ENCODE results near the gene ZNF184. TPM values are rescaled to one million over a fixed set of nuclear protein-coding genes. Genes with fewer than 3 reads are reported as not detected.

ZNF184 gene
- total RNA-seq, 2 experiments from 2014 or later: 17.7 to 20.6 TPM

DNA sequence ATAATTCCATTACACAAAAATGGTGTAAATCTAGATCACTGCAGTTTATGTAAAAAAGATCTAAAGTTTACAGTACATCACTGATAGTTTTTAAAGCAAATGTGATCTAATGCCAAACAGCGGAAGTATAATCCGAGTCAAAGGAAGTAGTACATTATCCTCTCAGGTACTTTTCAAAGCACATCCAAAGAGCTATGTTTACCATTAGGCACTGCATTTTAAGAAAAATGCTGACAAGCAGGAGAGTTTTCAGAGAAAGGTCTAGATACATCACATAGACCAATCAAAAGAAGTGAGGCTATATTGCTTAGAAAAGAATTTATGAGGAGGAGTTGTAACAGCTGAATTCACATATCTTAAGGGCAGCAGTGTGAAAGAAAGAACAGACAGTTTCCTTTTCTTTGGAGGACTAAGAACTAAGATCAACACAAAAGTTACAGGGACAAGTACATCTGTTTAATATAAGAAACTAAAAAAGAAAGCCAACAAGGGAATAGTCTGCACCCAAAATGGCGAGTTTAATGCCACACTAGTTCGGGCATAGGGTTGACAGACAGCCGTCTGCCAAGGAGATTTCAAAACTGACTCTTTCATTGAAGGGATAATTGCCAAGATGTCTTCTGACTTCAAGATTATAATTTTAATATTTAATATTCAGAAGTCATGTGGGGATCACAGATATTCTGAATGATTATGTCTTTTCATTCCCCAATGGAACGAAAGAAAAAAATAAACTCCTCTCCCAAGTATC is 1.4 kb downstream of the ZNF184 start:
- Histone ChIP-seq H3K79me2 (ENCODE audit: insufficient read depth, low read depth, low read length) (peaks cover 54% of the 10 kb centered on the region), H3K9me3 (ENCODE audit: low read length) (peaks cover 31% of the 10 kb centered on the region; the same call in 1 of the 2 replicates), H3K4me2 (ENCODE audit: low read length) (peak overlapping the region; percentile 88), H3K9me2 (ENCODE audit: insufficient read depth, low read length) (no peaks in the 10 kb centered on the region), H3K4me1 (ENCODE audit: insufficient read depth, low read length, poor library complexity, severe bottlenecking) (peaks cover 25% of the 10 kb centered on the region), H3K4me3 (ENCODE audit: low read depth, low read length, poor library complexity, severe bottlenecking) (peak overlapping the region; percentile 88), H2AFZ (ENCODE audit: low read length) (no peak overlapping the region; the same call in 1 of the 2 replicates), H3K36me3 (ENCODE audit: insufficient read depth, low read length) (peaks cover 42% of the 10 kb centered on the region), H4K20me1 (ENCODE audit: insufficient read depth, low read length) (no peaks in the 10 kb centered on the region), H3K27ac (ENCODE audit: low read depth, low read length, poor library complexity, severe bottlenecking) (peak overlapping the region; percentile 88)
- POLR2A ChIA-PET: interaction anchor here (0.7 to 1.1 kb wide), 4 partner anchors 30 to 422 kb away, joined by 3 to 6 read pairs (median 3); a partner anchor contains a TSS
- intact Hi-C loops (cut with micrococcal nuclease; ENCODE audit: unreplicated experiment): loop anchor here (2.0 to 10.0 kb wide), 7 partner anchors 15 to 1457 kb away; partner anchors contain the start of gene ZNF165
- TSS peak; percentile 79 for BruUV-seq (replicated peaks)
- no peak for TF ChIP-seq EZH2phosphoT487 (IDR thresholded peaks at IDR 0.05; ENCODE audit: borderline replicate concordance, low read depth, low read length)
- TF ChIP-seq, protein P1, sequence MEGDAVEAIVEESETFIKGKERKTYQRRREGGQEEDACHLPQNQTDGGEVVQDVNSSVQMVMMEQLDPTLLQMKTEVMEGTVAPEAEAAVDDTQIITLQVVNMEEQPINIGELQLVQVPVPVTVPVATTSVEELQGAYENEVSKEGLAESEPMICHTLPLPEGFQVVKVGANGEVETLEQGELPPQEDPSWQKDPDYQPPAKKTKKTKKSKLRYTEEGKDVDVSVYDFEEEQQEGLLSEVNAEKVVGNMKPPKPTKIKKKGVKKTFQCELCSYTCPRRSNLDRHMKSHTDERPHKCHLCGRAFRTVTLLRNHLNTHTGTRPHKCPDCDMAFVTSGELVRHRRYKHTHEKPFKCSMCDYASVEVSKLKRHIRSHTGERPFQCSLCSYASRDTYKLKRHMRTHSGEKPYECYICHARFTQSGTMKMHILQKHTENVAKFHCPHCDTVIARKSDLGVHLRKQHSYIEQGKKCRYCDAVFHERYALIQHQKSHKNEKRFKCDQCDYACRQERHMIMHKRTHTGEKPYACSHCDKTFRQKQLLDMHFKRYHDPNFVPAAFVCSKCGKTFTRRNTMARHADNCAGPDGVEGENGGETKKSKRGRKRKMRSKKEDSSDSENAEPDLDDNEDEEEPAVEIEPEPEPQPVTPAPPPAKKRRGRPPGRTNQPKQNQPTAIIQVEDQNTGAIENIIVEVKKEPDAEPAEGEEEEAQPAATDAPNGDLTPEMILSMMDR (conservative IDR thresholded peaks at IDR 0.05; ENCODE audit: low read length): no peak
- CTCF ChIA-PET (ENCODE audit: unreplicated experiment): no interaction called here
- DNase-seq (ENCODE audit: low spot score): peak; percentile 19

DNA sequence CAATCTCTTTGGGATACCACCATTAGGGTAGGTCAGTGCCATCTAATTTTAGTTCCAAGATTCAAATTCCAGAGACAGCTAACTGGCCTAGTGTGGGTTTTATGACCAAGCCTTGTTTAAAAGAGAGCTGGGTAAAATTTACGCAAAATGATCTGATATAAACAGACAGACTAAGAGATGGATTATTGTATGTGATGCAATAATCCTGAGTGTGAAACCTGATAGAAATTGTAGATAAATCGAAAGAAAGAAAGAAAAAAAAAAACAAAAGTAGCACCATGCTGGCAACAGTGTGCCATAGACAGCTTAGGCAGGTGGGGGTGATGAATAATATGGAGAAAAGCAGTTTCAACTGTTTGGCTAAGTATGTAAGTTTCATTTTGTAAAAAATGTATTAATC is 2.9 kb downstream of the ZNF184 start:
- peaks cover 36% of the 10 kb centered on the region; the same call in 1 of the 2 replicates for H3K9me3 ChIP-seq (ENCODE audit: low read length)
- no peaks in the 10 kb centered on the region for H3K9me2 ChIP-seq (ENCODE audit: insufficient read depth, low read length)
- peak overlapping the region; percentile 88 for H3K4me2 ChIP-seq (ENCODE audit: low read length)
- CTCF ChIA-PET (ENCODE audit: unreplicated experiment): no interaction called here
- no peak overlapping the region for H3K27ac ChIP-seq (ENCODE audit: low read depth, low read length, poor library complexity, severe bottlenecking)
- H4K20me1 ChIP-seq (ENCODE audit: insufficient read depth, low read length): no peaks in the 10 kb centered on the region
- H3K4me1 ChIP-seq (ENCODE audit: insufficient read depth, low read length, poor library complexity, severe bottlenecking): peaks cover 25% of the 10 kb centered on the region
- no TSS peak for BruUV-seq (replicated peaks)
- peaks cover 63% of the 10 kb centered on the region for H3K79me2 ChIP-seq (ENCODE audit: insufficient read depth, low read depth, low read length)
- TF ChIP-seq EZH2phosphoT487 (IDR thresholded peaks at IDR 0.05; ENCODE audit: borderline replicate concordance, low read depth, low read length): no peak
- TF ChIP-seq, protein P1 (conservative IDR thresholded peaks at IDR 0.05; ENCODE audit: low read length): no peak
- H2AFZ ChIP-seq (ENCODE audit: low read length): no peak overlapping the region
- POLR2A ChIA-PET: interaction anchor here (0.8 to 1.5 kb wide), 2 partner anchors 292 to 515 kb away, joined by 3 read pairs; no protein-coding TSS in a partner anchor
- peaks cover 57% of the 10 kb centered on the region for H3K36me3 ChIP-seq (ENCODE audit: insufficient read depth, low read length)
- peak overlapping the region; percentile 88 for H3K4me3 ChIP-seq (ENCODE audit: low read depth, low read length, poor library complexity, severe bottlenecking)
- DNase-seq (ENCODE audit: low spot score): no peak
- intact Hi-C loops (cut with micrococcal nuclease; ENCODE audit: unreplicated experiment): loop anchor here (2.0 to 10.0 kb wide), 7 partner anchors 13 to 1455 kb away; partner anchors contain the start of gene ZNF165

DNA sequence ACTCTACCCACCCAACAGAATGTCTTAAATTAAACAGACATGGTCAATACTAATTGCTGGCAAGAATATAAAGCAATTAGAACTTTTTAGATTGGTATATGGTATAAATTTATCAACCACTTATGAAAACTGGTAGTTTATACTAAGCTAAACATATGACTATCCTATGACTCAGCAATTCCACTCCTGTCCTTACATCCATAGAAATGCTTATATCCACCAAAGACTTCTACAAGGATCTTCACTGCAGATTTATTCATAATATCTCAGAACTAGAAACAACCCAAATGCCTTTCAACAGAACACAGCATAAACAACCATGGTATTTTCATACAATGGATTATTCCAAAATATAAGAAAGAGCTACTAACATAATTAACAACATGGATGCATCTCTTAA is 4.6 kb downstream of the ZNF184 start:
- H3K36me3 ChIP-seq (ENCODE audit: insufficient read depth, low read length): peaks cover 74% of the 10 kb centered on the region
- CTCF ChIA-PET (ENCODE audit: unreplicated experiment): no interaction called here
- intact Hi-C loops (cut with micrococcal nuclease; ENCODE audit: unreplicated experiment): no loop called here
- peaks cover 25% of the 10 kb centered on the region for H3K4me1 ChIP-seq (ENCODE audit: insufficient read depth, low read length, poor library complexity, severe bottlenecking)
- H3K9me3 ChIP-seq (ENCODE audit: low read length): peaks cover 50% of the 10 kb centered on the region; the same call in 1 of the 2 replicates
- H3K27ac ChIP-seq (ENCODE audit: low read depth, low read length, poor library complexity, severe bottlenecking): no peak overlapping the region
- BruUV-seq (replicated peaks): no TSS peak
- H3K4me2 ChIP-seq (ENCODE audit: low read length): peak overlapping the region; percentile 34; the same call in 1 of the 2 replicates
- POLR2A ChIA-PET: interaction anchor here (1.0 to 1.5 kb wide), 2 partner anchors 291 to 339 kb away, joined by 3 read pairs; a partner anchor contains a TSS
- no peaks in the 10 kb centered on the region for H3K9me2 ChIP-seq (ENCODE audit: insufficient read depth, low read length)
- H3K4me3 ChIP-seq (ENCODE audit: low read depth, low read length, poor library complexity, severe bottlenecking): peak overlapping the region; percentile 18
- peaks cover 73% of the 10 kb centered on the region for H3K79me2 ChIP-seq (ENCODE audit: insufficient read depth, low read depth, low read length)
- no peak overlapping the region for H2AFZ ChIP-seq (ENCODE audit: low read length)
- no peaks in the 10 kb centered on the region for H4K20me1 ChIP-seq (ENCODE audit: insufficient read depth, low read length)
- no peak for DNase-seq (ENCODE audit: low spot score)
- TF ChIP-seq, protein P1 (conservative IDR thresholded peaks at IDR 0.05; ENCODE audit: low read length): no peak
- TF ChIP-seq EZH2phosphoT487 (IDR thresholded peaks at IDR 0.05; ENCODE audit: borderline replicate concordance, low read depth, low read length): no peak

Data from OCI-LY7 (cell line).